OCI-LY3 (cell line): ENCODE data around the gene FNBP1.

Source experiments
- H2AFZ ChIP-seq: fragments of 200-600, 300-600 bp; shearing (Covaris generic); 2 replicates; pipeline ENCODE4 v1.6.0; 2014; ENCODE audit warnings: antibody characterized with exemption, low read depth, low read length
- H3K27ac ChIP-seq: fragments of 200-600, 300-600 bp; sonication (generic); 2 replicates; pipeline ENCODE4 v1.5.1; 2014; ENCODE audit warnings: mild to moderate bottlenecking, low read length, moderate library complexity, mixed read lengths
- H3K27me3 ChIP-seq: fragments of 200-600, 300-600 bp; sonication (generic); 2 replicates; pipeline ENCODE4 v1.6.1; 2014; ENCODE audit warnings: low read depth, low read length, mixed read lengths
- H3K36me3 ChIP-seq: fragments of 200-600, 300-600 bp; sonication (generic); replicated peaks from 2 replicates; pipeline ENCODE3; 2014; ENCODE audit warnings: low read depth, low read length, mixed read lengths
- H3K4me1 ChIP-seq: fragments of 300-600, 200-600 bp; sonication (generic); 2 replicates; pipeline ENCODE4 v1.6.1; 2014; ENCODE audit warnings: low read length, mixed read lengths
- H3K4me2 ChIP-seq: fragments of 200-600, 300-600 bp; sonication (generic); 2 replicates; pipeline ENCODE4 v1.6.1; 2014; ENCODE audit warnings: low read length, mixed read lengths
- H3K4me3 ChIP-seq: fragments of 300-600, 200-600 bp; sonication (generic); 2 replicates; pipeline ENCODE4 v1.5.1; 2014; ENCODE audit warnings: antibody characterized with exemption, mild to moderate bottlenecking, low read length, moderate library complexity
- H3K79me2 ChIP-seq: fragments of 300-600, 200-600 bp; shearing (Covaris generic); 2 replicates; pipeline ENCODE4 v1.6.1; 2014; ENCODE audit warnings: mild to moderate bottlenecking, low read length, mixed read lengths
- H3K9ac ChIP-seq: fragments of 300-600, 200-600 bp; shearing (Covaris generic); 2 replicates; pipeline ENCODE4 v1.6.0; 2014; ENCODE audit warnings: mild to moderate bottlenecking, low read length, moderate library complexity
- H3K9me3 ChIP-seq: fragments of 200-600, 300-600 bp; shearing (Covaris generic); 2 replicates; pipeline ENCODE4 v1.6.1; 2014; ENCODE audit warnings: low read length, mixed read lengths; ENCODE audit not compliant: insufficient read depth
- H4K20me1 ChIP-seq: fragments of 200-600, 300-600 bp; sonication (generic); 2 replicates; pipeline ENCODE4 v1.6.1; 2016; ENCODE audit warnings: low read length, mixed read lengths; ENCODE audit not compliant: insufficient read depth
- CTCF ChIP-seq: fragments of 200-600, 300-600 bp; sonication (generic); IDR thresholded peaks from 2 replicates; pipeline ENCODE4 v1.5.1; 2014; ENCODE audit warnings: antibody characterized with exemption, low read length, low read depth
- EZH2phosphoT487 ChIP-seq: fragments of 200-600 bp; shearing (Covaris generic); IDR thresholded peaks from 2 replicates; pipeline ENCODE4 v1.6.1; 2018; ENCODE audit warnings: antibody characterized with exemption, mixed run types, low read depth

The FNBP1 gene

GRCh38 chr9:129888293-129889121, 154.5 kb downstream of the FNBP1 start:
- Histone ChIP-seq H3K79me2 (peaks cover 38% of the 10 kb centered on the region), H3K4me2 (peak overlapping the region; percentile 76), H3K27ac (peak overlapping the region; percentile 95), H2AFZ (no peak overlapping the region), H3K4me3 (peak overlapping the region; percentile 56), H3K4me1 (peaks cover 94% of the 10 kb centered on the region), H3K9me3 (no peaks in the 10 kb centered on the region), H3K36me3 (peaks cover 43% of the 10 kb centered on the region), H3K9ac (peak overlapping the region; percentile 48), H3K27me3 (no peaks in the 10 kb centered on the region), H4K20me1 (peaks cover 48% of the 10 kb centered on the region)
- TF ChIP-seq EZH2phosphoT487 (no peak), CTCF (no peak)

GRCh38 chr9:129887334-129888292, 155.4 kb downstream of the FNBP1 start:
- H3K79me2 ChIP-seq, result peaks cover 33% of the 10 kb centered on the region
- peak overlapping the region; percentile 95 for H3K27ac ChIP-seq
- H3K36me3 ChIP-seq, result peaks cover 39% of the 10 kb centered on the region
- peaks cover 41% of the 10 kb centered on the region for H4K20me1 ChIP-seq
- H3K27me3 ChIP-seq, result no peaks in the 10 kb centered on the region
- no peak overlapping the region for H2AFZ ChIP-seq
- H3K4me2 ChIP-seq, result peak overlapping the region; percentile 76
- H3K4me3 ChIP-seq, result peak overlapping the region; percentile 56
- peaks cover 88% of the 10 kb centered on the region for H3K4me1 ChIP-seq
- no peaks in the 10 kb centered on the region for H3K9me3 ChIP-seq
- no peak for TF ChIP-seq CTCF
- no peak for TF ChIP-seq EZH2phosphoT487
- H3K9ac ChIP-seq, result peak overlapping the region; percentile 48

GRCh38 chr9:129886226-129887174, 156.5 kb downstream of the FNBP1 start:
- no peak for TF ChIP-seq CTCF
- no peak for TF ChIP-seq EZH2phosphoT487
- peaks cover 78% of the 10 kb centered on the region for H3K4me1 ChIP-seq
- peak overlapping the region; percentile 3; the same call in 1 of the 2 replicates for H3K9ac ChIP-seq
- H3K79me2 ChIP-seq, result peaks cover 33% of the 10 kb centered on the region
- no peaks in the 10 kb centered on the region for H3K9me3 ChIP-seq
- peak overlapping the region; percentile 76 for H3K4me2 ChIP-seq
- peaks cover 32% of the 10 kb centered on the region for H4K20me1 ChIP-seq
- peaks cover 30% of the 10 kb centered on the region for H3K36me3 ChIP-seq
- H3K4me3 ChIP-seq, result peak overlapping the region; percentile 61; the same call in 1 of the 2 replicates
- no peak overlapping the region for H2AFZ ChIP-seq
- H3K27ac ChIP-seq, result peak overlapping the region; percentile 95
- H3K27me3 ChIP-seq, result no peaks in the 10 kb centered on the region
